ENCODE data around the gene RIMKLA.
A peak's percentile ranks its signal among the peaks of the same experiment; 100 is the strongest.

The RIMKLA gene

DNA sequence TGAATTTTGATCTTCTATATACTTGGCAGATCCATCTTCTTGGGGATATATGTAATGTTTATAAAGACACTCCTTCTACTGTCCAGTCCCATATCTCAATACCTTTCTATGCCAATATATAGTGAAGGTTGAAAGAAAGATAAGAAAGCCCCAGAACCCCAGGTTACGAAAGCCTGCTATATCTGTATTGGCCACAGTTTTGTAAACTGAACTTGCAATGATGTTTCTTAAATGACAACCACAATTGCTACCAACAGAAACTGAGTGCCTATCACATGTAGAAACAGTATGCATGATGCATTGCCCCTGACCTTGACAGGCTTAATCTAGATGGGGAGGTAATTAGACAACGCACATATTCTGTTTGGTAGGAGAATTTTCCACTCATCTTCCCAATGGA is 7.8 kb upstream of the RIMKLA start:
- no peak overlapping the region for H3K4me3 ChIP-seq (ENCODE audit: low read length)

DNA sequence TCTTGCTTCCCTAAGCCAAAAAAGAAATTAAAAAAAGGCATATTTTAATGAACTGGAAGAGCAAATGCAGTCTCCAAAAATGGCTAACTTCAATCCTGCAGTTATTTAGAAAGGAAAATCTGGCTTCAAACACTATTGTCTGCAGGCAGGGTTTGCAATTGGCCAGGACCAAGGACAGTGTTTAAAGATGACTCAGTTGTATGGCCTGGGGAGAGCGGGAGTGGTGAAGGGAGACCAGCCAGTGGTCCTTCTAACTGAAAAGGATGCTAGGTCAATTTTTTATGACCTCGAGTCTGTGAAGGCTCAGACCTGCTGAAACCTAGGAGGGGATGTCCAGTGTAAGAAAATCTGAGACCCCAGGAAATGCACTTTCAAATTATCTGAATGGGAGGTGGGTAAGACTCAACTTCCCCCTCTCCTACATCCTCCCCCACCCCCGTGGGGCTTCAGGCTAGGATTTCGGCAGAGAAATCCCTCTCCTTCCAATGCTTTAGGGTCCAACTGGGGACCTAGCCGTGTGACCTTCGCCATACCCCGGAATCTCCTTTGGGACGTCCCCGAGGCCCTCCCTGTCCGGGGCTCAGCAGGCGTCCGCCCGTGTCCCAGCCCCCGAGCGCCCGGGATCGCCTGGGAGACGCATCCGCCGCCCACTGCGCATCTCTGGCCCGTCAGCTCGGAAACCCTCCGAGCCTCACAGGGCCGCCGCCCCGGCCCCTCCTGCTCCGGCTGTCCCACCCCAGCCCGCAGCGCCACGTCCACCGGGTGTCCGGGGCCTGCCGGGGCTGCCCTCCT is 602 bp upstream of the RIMKLA start:
- peak; percentile 52 for DNase-seq (ENCODE audit: low read depth)
- H3K4me3 ChIP-seq (ENCODE audit: low read length), result no peak overlapping the region
- TF ChIP-seq, protein P1, sequence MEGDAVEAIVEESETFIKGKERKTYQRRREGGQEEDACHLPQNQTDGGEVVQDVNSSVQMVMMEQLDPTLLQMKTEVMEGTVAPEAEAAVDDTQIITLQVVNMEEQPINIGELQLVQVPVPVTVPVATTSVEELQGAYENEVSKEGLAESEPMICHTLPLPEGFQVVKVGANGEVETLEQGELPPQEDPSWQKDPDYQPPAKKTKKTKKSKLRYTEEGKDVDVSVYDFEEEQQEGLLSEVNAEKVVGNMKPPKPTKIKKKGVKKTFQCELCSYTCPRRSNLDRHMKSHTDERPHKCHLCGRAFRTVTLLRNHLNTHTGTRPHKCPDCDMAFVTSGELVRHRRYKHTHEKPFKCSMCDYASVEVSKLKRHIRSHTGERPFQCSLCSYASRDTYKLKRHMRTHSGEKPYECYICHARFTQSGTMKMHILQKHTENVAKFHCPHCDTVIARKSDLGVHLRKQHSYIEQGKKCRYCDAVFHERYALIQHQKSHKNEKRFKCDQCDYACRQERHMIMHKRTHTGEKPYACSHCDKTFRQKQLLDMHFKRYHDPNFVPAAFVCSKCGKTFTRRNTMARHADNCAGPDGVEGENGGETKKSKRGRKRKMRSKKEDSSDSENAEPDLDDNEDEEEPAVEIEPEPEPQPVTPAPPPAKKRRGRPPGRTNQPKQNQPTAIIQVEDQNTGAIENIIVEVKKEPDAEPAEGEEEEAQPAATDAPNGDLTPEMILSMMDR (IDR thresholded peaks at IDR 0.05; ENCODE audit: insufficient read depth, low read depth, low read length, missing control alignments), result no peak

More for the DNA sequence above, 7.8 kb upstream of the RIMKLA start:
- no peak for DNase-seq (ENCODE audit: low read depth)
- TF ChIP-seq, protein P1 (IDR thresholded peaks at IDR 0.05; ENCODE audit: insufficient read depth, low read depth, low read length, missing control alignments), result no peak

DNA sequence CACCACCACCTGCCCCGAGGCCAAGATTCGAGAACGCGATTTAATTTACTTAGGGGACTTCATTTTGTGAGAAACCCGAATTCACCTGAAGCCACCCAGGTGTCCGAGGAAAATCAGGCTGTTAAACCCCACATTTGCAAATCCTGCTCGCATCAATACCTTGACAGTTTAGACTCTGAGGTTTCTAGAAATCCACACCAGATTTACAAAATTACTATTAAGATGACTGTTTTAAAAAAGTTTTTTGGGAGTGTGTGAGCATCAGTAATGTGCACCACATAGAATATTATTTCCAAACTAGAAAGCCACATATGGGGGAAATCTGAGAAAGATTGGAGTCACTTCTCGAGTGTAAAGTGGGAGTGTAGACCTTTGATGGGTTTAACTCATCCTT is 685 bp downstream of the RIMKLA start:
- TF ChIP-seq, protein P1 (IDR thresholded peaks at IDR 0.05; ENCODE audit: insufficient read depth, low read depth, low read length, missing control alignments), result no peak
- no peak for DNase-seq (ENCODE audit: low read depth)
- no peak overlapping the region for H3K4me3 ChIP-seq (ENCODE audit: low read length)

DNA sequence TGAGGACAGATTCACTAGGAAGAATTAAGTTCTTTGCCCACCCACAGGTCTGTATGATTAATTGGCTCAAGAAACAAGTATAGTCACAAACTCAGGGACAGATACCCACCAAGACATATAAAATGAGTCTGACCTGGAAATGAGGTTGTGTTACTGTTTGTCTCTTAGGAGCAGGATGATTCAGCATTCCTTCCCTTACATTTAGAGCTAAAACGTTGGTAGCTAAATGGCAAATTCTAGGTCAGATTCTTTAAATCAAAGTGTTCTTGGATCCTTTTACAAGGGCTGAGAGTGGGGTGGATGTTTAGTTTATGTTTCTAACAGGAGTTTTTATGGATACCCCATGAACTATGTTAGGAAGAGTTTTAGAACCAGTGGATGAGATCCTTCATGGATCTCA is 4.7 kb downstream of the RIMKLA start:
- no peak for DNase-seq (ENCODE audit: low read depth)

DNA sequence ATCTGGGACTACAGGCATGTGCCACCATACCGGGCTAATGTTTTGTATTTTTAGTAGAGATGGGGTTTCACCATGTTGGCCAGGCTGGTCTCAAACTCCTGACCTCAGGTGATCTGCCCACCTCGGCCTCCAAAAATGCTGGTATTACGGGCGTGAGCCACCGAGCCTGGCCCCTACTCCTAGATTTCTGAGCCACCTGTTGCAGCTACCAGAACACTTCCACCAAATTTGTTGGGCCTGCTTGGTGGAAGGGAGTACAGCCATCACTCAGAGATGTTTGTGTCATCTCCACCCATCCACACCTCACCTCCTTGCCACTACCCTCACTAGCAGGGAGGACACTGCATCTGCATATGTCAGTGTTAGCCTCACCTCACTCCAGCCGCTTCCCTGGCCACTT is 5.5 kb downstream of the RIMKLA start:
- DNase-seq (ENCODE audit: low read depth), result no peak
- TF ChIP-seq, protein P1 (IDR thresholded peaks at IDR 0.05; ENCODE audit: insufficient read depth, low read depth, low read length, missing control alignments), result no peak
- H3K4me3 ChIP-seq (ENCODE audit: low read length), result no peak overlapping the region

More for the DNA sequence above, 4.7 kb downstream of the RIMKLA start:
- TF ChIP-seq, protein P1 (IDR thresholded peaks at IDR 0.05; ENCODE audit: insufficient read depth, low read depth, low read length, missing control alignments), result no peak
- no peak overlapping the region for H3K4me3 ChIP-seq (ENCODE audit: low read length)

DNA sequence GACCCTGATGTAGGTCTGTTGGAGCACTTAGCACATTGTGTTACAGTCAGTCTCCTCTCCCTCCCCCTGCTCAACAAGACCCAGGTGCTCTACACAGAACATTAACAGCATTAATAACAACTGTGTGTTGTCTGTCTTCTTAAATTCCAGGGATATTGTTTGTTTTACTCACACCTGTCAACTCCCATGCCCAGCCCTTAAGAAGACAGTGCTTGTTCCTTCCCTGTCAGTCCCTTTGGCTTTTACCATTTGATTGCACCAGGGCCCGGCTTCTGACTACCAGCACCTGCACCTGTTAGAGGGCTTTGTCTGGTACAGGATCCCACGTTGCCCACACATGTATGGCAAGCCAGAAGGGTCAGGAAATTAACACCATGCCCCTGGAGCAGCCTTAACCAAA is 11.7 kb downstream of the RIMKLA start:
- TF ChIP-seq, protein P1 (IDR thresholded peaks at IDR 0.05; ENCODE audit: insufficient read depth, low read depth, low read length, missing control alignments), result no peak

More for the DNA sequence above, 11.7 kb downstream of the RIMKLA start:
- no peak overlapping the region for H3K4me3 ChIP-seq (ENCODE audit: low read length)
- peak; percentile 9 for DNase-seq (ENCODE audit: low read depth)

Data from epithelial cell of esophagus (primary cell).